ENCODE measurements around the gene TNFAIP3.

Gene TNFAIP3

GRCh38 chr6:137850816-137851602 is 16.1 kb upstream of the TNFAIP3 start:
- H3K36me3 ChIP-seq (ENCODE audit: insufficient read depth, low read length) = peaks cover 5% of the 10 kb centered on the region
- TF ChIP-seq CTCF (IDR thresholded peaks at IDR 0.05; ENCODE audit: borderline replicate concordance, extremely low read depth, low read length, poor library complexity, severe bottlenecking) (no peak), EZH2 (IDR thresholded peaks at IDR 0.05; ENCODE audit: borderline replicate concordance, low read depth, low read length, severe bottlenecking) (no peak)
- no peak overlapping the region for H3K9ac ChIP-seq (ENCODE audit: low read depth, low read length)
- H3K4me3 ChIP-seq (ENCODE audit: low read depth in 1 of 2, low read length in 2 of 2) = no peak overlapping the region
- no peaks in the 10 kb centered on the region for H3K4me1 ChIP-seq (ENCODE audit: insufficient read depth, low read length)
- H3K27me3 ChIP-seq (ENCODE audit: insufficient read depth, low read length, poor library complexity) = no peaks in the 10 kb centered on the region
- DNase-seq (no peak), ATAC-seq (ENCODE audit: insufficient read depth, low read depth) (no peak; the same call in 2 of the 3 replicates)
- H3K4me2 ChIP-seq (ENCODE audit: insufficient read depth, low read length) = no peak overlapping the region
- H3K9me3 ChIP-seq (ENCODE audit: insufficient read depth, low read length, severe bottlenecking) = no peaks in the 10 kb centered on the region
- H4K20me1 ChIP-seq (ENCODE audit: insufficient read depth, low read length) = no peaks in the 10 kb centered on the region
- no peaks in the 10 kb centered on the region for H3K79me2 ChIP-seq (ENCODE audit: insufficient read depth, low read length)
- H3K27ac ChIP-seq (ENCODE audit: low read length) = no peak overlapping the region
- no peak overlapping the region for H2AFZ ChIP-seq (ENCODE audit: low read depth, low read length)

GRCh38 chr6:137851669-137852068 is 15.4 kb upstream of the TNFAIP3 start:
- Histone ChIP-seq H3K4me2 (ENCODE audit: insufficient read depth, low read length) (no peak overlapping the region), H2AFZ (ENCODE audit: low read depth, low read length) (no peak overlapping the region), H3K9ac (ENCODE audit: low read depth, low read length) (no peak overlapping the region), H3K27me3 (ENCODE audit: insufficient read depth, low read length, poor library complexity) (no peaks in the 10 kb centered on the region), H3K36me3 (ENCODE audit: insufficient read depth, low read length) (peaks cover 12% of the 10 kb centered on the region), H4K20me1 (ENCODE audit: insufficient read depth, low read length) (no peaks in the 10 kb centered on the region), H3K79me2 (ENCODE audit: insufficient read depth, low read length) (no peaks in the 10 kb centered on the region), H3K27ac (ENCODE audit: low read length) (no peak overlapping the region), H3K9me3 (ENCODE audit: insufficient read depth, low read length, severe bottlenecking) (no peaks in the 10 kb centered on the region), H3K4me3 (ENCODE audit: low read depth in 1 of 2, low read length in 2 of 2) (no peak overlapping the region), H3K4me1 (ENCODE audit: insufficient read depth, low read length) (peaks cover 3% of the 10 kb centered on the region; the same call in 1 of the 2 replicates)
- no peak for TF ChIP-seq EZH2 (IDR thresholded peaks at IDR 0.05; ENCODE audit: borderline replicate concordance, low read depth, low read length, severe bottlenecking)
- TF ChIP-seq CTCF (IDR thresholded peaks at IDR 0.05; ENCODE audit: borderline replicate concordance, extremely low read depth, low read length, poor library complexity, severe bottlenecking) = no peak
- ATAC-seq (ENCODE audit: insufficient read depth, low read depth) = no peak
- no peak for DNase-seq

GRCh38 chr6:137852346-137852745 is 14.7 kb upstream of the TNFAIP3 start:
- DNase-seq = no peak
- peaks cover 3% of the 10 kb centered on the region; the same call in 1 of the 2 replicates for H3K4me1 ChIP-seq (ENCODE audit: insufficient read depth, low read length)
- no peaks in the 10 kb centered on the region for H3K79me2 ChIP-seq (ENCODE audit: insufficient read depth, low read length)
- TF ChIP-seq CTCF (IDR thresholded peaks at IDR 0.05; ENCODE audit: borderline replicate concordance, extremely low read depth, low read length, poor library complexity, severe bottlenecking) = no peak
- TF ChIP-seq EZH2 (IDR thresholded peaks at IDR 0.05; ENCODE audit: borderline replicate concordance, low read depth, low read length, severe bottlenecking) = no peak
- no peak overlapping the region for H3K27ac ChIP-seq (ENCODE audit: low read length)
- no peak overlapping the region for H2AFZ ChIP-seq (ENCODE audit: low read depth, low read length)
- H3K36me3 ChIP-seq (ENCODE audit: insufficient read depth, low read length) = peaks cover 18% of the 10 kb centered on the region
- H3K4me3 ChIP-seq (ENCODE audit: low read depth in 1 of 2, low read length in 2 of 2) = no peak overlapping the region
- ATAC-seq (ENCODE audit: insufficient read depth, low read depth) = no peak
- no peaks in the 10 kb centered on the region for H3K27me3 ChIP-seq (ENCODE audit: insufficient read depth, low read length, poor library complexity)
- no peaks in the 10 kb centered on the region for H4K20me1 ChIP-seq (ENCODE audit: insufficient read depth, low read length)
- no peaks in the 10 kb centered on the region for H3K9me3 ChIP-seq (ENCODE audit: insufficient read depth, low read length, severe bottlenecking)
- no peak overlapping the region for H3K9ac ChIP-seq (ENCODE audit: low read depth, low read length)
- H3K4me2 ChIP-seq (ENCODE audit: insufficient read depth, low read length) = no peak overlapping the region
